Breast epithelium (tissue), 4 donors: Measurements from ENCODE around the gene CNNM3. TPM values are rescaled to one million over a fixed set of nuclear protein-coding genes. Genes with fewer than 3 reads are reported as not detected.
"Not testable (repeated sequence)": the region's sequence is repeated elsewhere in the genome, so short reads cannot be mapped to it uniquely, and the experiment has no call there.

ENCODE experiments used
- DNase-seq, 2 donors: peaks; one replicate each; pipeline ENCODE4 v3.0.0-alpha.2; 2019; ENCODE audit warnings: low spot score in 2 of 2
- H3K27ac ChIP-seq, 2 donors: fragments of 200-600 bp; sonication (generic) in 1 of 2; one replicate each; pipeline ENCODE4 v1.5.1; 2016 to 2019; ENCODE audit warnings: mild to moderate bottlenecking in 1 of 2
- H3K27me3 ChIP-seq, 2 donors: fragments of 200-600 bp; sonication (generic) in 1 of 2; one replicate each; pipeline versions ENCODE4 v1.5.1 to v1.6.0; 2017 to 2019; ENCODE audit warnings: control low read depth in 1 of 2, mild to moderate bottlenecking in 1 of 2
- H3K36me3 ChIP-seq: fragments of 200-600 bp; one replicate; pipeline ENCODE4 v1.5.1; 2019
- H3K4me1 ChIP-seq, 2 donors: fragments of 200-600 bp; sonication (generic); one replicate each; pipeline ENCODE4 v1.5.1; 2016 to 2019; ENCODE audit warnings: control low read depth in 1 of 2
- H3K4me3 ChIP-seq, 3 donors: fragments of 200-600 bp; sonication (generic); 1 replicate in 2 of 3; 2 replicates in 1 of 3; pipeline ENCODE4 v1.5.1; 2016 to 2019; ENCODE audit warnings: mild to moderate bottlenecking in 3 of 3, moderate library complexity in 2 of 3
- H3K9me3 ChIP-seq, 2 donors: fragments of 200-600 bp; sonication (generic) in 1 of 2; one replicate each; pipeline ENCODE4 v1.5.1; 2016 to 2019; ENCODE audit warnings: control low read depth in 1 of 2
- POLR2A ChIP-seq: fragments of 450-650 bp; IDR thresholded peaks from one replicate; pipeline ENCODE4 v1.6.1; 2016; ENCODE audit warnings: antibody characterized with exemption, mild to moderate bottlenecking, moderate library complexity
- POLR2AphosphoS5 ChIP-seq, 3 donors: sonication (generic); formaldehyde crosslinking; IDR thresholded peaks; one replicate each; pipeline ENCODE4 v1.6.1; 2017; ENCODE audit warnings: antibody characterized with exemption in 3 of 3
- intact Hi-C: fragments of 100-400 bp; cut with DNase I; formaldehyde crosslinking; loops from one replicate; pipeline ENCODE4 v1.15.1; 2023; ENCODE audit warnings: low total_unique reads
- total RNA-seq, 3 donors: library from RNA; depleted of rRNA; stranded (reverse); fragments of >200 nt; gene quantifications; one replicate each; pipeline ENCODE4 v1.1.0, GENCODE V29; 2016
- TF ChIP-seq, protein P1 (sequence below), 3 donors: fragments of 450-650 bp; IDR thresholded peaks; one replicate each; pipeline ENCODE4 v1.5.1; 2016 to 2017; ENCODE audit warnings: antibody characterized with exemption in 3 of 3, mild to moderate bottlenecking in 3 of 3, moderate library complexity in 3 of 3

Gene CNNM3
- total RNA-seq, 3 donors from 2014 or later: 7.5 to 13.8 (median 11.8) TPM

DNA sequence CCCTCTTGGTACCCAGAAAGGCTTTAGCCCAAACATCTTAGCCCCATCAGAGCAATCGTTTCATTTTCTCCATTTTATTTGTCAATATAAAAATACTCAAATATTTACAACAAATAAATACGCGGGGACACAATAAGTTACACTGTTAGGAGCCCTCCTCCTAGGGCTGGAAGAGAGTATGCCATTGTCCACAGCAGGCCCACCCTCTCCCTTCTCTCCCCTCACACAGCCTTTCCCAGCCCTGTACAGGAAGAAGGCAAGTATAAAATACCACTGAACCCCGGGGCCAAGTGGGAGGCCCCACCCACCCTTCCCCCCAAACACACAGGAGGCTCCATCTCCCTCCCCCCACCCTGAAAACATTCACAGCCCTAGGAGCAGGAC is 43.6 kb downstream of the CNNM3 start:
- TF ChIP-seq POLR2A (no peak), POLR2AphosphoS5 (IDR thresholded peaks at IDR 0.05) (no peak)
- TF ChIP-seq, protein P1, sequence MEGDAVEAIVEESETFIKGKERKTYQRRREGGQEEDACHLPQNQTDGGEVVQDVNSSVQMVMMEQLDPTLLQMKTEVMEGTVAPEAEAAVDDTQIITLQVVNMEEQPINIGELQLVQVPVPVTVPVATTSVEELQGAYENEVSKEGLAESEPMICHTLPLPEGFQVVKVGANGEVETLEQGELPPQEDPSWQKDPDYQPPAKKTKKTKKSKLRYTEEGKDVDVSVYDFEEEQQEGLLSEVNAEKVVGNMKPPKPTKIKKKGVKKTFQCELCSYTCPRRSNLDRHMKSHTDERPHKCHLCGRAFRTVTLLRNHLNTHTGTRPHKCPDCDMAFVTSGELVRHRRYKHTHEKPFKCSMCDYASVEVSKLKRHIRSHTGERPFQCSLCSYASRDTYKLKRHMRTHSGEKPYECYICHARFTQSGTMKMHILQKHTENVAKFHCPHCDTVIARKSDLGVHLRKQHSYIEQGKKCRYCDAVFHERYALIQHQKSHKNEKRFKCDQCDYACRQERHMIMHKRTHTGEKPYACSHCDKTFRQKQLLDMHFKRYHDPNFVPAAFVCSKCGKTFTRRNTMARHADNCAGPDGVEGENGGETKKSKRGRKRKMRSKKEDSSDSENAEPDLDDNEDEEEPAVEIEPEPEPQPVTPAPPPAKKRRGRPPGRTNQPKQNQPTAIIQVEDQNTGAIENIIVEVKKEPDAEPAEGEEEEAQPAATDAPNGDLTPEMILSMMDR (IDR thresholded peaks at IDR 0.05): no peak
- no peak overlapping the region for H3K4me3 ChIP-seq
- H3K9me3 ChIP-seq: no peaks in the 10 kb centered on the region
- peak overlapping the region; percentile 74 to 78 for H3K27ac ChIP-seq
- no peaks in the 10 kb centered on the region for H3K27me3 ChIP-seq
- no peak for DNase-seq
- intact Hi-C loops: no loop called here
- H3K4me1 ChIP-seq: peaks cover 5 to 6% of the 10 kb centered on the region in 2 donors
- no peaks in the 10 kb centered on the region for H3K36me3 ChIP-seq

DNA sequence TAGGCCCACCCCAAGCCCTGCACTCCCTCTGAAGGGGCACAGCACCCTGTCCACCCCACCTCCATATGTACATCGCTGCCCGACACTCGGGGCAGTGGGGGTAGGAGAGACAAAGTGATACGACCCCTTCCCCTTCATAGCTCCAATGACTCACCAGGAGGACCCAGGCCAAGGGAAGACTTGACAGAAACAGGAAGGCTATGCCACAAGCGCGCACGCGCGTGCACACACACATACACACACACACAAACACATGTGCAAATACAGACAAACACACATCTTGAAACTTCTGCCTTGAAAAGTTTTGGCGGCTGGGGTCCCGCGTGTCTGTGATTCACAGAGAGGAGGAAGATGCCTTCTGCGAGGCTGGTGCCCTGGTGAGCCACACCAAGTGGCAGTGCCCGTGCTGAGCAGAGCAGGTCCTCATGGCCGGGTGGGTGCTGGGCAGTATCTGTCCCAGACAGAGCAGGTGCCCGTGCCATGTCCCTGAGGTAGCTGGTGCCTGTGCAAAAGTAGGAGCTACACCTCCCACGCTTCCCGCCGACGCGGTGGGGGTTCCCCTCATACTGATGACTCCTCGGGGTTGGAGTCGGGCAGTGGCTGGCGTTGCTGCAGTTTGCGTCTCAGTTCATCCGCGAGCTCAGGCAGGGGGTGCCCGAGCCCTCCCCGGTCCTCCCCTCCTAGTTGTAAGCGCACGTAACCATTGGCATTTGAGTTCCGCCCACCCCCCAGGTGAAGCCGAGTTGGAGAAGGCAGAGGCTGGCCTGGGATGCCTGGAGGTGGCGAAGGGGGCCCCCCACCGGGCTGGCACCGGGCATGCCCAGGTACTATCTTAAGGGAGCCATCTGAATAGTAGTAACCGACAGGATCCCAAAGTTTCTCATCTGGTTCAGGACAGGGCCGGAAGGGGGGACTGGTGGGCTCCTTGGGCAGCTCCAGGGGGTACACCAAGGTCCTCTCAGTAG is 44.3 kb downstream of the CNNM3 start:
- no peak overlapping the region for H3K4me3 ChIP-seq
- no peaks in the 10 kb centered on the region for H3K36me3 ChIP-seq
- peak overlapping the region; percentile 17 to 74 for H3K27ac ChIP-seq
- peaks cover 5 to 6% of the 10 kb centered on the region in 2 donors for H3K4me1 ChIP-seq
- H3K27me3 ChIP-seq: no peaks in the 10 kb centered on the region
- no peaks in the 10 kb centered on the region for H3K9me3 ChIP-seq
- intact Hi-C loops: no loop called here
- TF ChIP-seq, protein P1 (IDR thresholded peaks at IDR 0.05): no peak
- TF ChIP-seq POLR2AphosphoS5 (IDR thresholded peaks at IDR 0.05): peak in 1 of 3 donors; percentile 3
- TF ChIP-seq POLR2A: no peak
- DNase-seq: no peak

DNA sequence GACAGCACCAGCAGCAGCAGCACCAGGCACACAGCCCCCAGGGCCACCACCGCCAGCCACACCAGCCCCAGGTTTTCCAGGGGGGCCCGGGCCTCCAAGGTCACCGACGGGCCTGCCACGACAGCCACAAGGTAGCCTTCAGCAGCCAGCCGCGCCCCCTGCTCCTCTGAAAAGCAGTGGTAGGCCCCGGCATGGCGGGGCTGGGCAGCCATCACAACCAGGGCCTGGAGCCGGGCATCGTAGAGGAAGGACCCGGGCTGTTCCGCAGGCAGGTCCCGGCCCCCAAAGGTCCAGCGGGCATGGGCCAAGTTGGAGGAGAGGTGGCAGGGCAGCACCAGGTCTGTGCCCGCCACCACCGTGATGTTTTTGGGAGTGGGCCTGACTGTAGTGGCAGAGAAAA is 45.0 kb downstream of the CNNM3 start:
- H3K4me1 ChIP-seq: peaks cover 5 to 6% of the 10 kb centered on the region in 2 donors

DNA sequence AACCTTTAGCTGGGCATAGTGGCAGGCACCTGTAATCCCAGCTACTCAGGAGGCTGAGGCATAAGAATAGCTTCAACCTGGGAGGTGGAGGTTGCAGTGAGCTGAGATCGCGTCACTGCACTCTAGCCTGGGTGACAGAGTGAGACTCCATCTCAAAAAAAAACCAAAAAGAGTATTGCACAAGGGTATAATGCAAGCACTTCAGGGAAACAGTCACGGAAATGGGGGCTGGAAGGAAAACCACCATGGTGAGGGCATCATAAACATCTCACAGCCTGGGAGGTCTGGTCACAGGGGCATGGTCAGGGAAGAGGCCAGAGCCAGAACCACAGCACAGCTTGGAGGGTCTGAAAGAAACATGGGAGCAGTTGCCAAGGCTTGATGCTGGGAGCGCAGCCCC is 47.0 kb downstream of the CNNM3 start:
- DNase-seq, H3K27me3 ChIP-seq, H3K9me3 ChIP-seq, H3K36me3 ChIP-seq, intact Hi-C loops, H3K4me3 ChIP-seq: not testable (repeated sequence)
- H3K4me1 ChIP-seq: peaks cover 6 to 20% of the 10 kb centered on the region in 2 donors
- peak overlapping the region in 1 of 2 donors; percentile 96 for H3K27ac ChIP-seq

More for the DNA sequence above, 45.0 kb downstream of the CNNM3 start:
- no peak for DNase-seq
- TF ChIP-seq, protein P1 (IDR thresholded peaks at IDR 0.05): no peak
- no peak for TF ChIP-seq POLR2AphosphoS5 (IDR thresholded peaks at IDR 0.05)
- no peak for TF ChIP-seq POLR2A
- intact Hi-C loops: no loop called here
- Histone ChIP-seq H3K9me3 (no peaks in the 10 kb centered on the region), H3K4me3 (no peak overlapping the region), H3K36me3 (no peaks in the 10 kb centered on the region), H3K27ac (no peak overlapping the region), H3K27me3 (no peaks in the 10 kb centered on the region)

DNA sequence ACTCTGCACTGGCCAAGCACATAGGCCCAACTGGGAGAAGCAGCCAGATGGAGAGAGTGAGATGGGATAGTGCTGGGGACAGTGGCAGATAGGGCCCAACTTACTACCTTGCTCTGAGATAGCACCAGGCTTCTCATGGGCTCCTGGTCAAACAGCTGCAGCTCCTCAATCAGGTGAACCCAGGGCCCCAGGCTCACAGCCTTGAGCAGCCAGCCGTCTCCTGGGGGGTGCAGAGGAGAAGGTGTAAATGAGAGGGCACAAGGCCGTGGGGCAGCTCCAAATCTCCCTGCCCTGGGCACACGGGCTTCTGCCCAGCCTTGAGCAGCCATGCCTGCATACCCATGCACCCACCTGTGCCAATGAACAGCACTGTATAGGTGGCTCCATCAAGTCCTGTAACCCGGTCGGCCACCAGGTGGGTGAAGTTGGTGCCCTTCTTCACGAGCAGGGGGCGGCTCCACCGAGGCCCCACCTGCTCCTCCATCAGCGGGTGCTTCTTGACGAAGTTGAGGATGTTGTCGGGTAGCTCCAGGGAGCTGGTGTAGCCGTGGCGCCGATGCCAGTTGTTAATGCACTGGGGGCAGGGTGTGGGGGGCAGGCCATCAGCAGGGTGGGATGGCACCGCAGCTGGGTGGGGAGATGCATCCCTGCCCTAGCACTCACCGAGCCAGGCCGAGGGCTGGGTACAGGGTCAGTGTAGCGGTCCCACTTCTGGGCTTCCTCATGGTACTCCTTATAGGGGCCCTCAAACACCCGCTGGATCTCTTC is 47.7 kb downstream of the CNNM3 start:
- Histone ChIP-seq H3K9me3 (no peaks in the 10 kb centered on the region), H3K4me1 (peaks cover 6 to 18% of the 10 kb centered on the region in 2 donors), H3K4me3 (no peak overlapping the region), H3K36me3 (no peaks in the 10 kb centered on the region), H3K27me3 (no peaks in the 10 kb centered on the region), H3K27ac (peak overlapping the region in 1 of 2 donors; percentile 96)
- no peak for TF ChIP-seq POLR2AphosphoS5 (IDR thresholded peaks at IDR 0.05)
- TF ChIP-seq, protein P1 (IDR thresholded peaks at IDR 0.05): no peak
- no peak for TF ChIP-seq POLR2A
- no peak for DNase-seq
- intact Hi-C loops: no loop called here
